HepG2 (cell line): ENCODE results near the gene RIT2. TPM values are rescaled to one million over a fixed set of nuclear protein-coding genes. Genes with fewer than 3 reads are reported as not detected.

Source experiments
- ATAC-seq: fragments of 200-7000 bp; cut with Tn5 transposase; 3 replicates; pipeline ENCODE4 v1.9.1; 2020; ENCODE audit warnings: mild to moderate bottlenecking, moderate library complexity
- BruUV-seq: library from RNA; stranded (reverse); fragments of 400-500 nt; replicated peaks from 2 replicates; lab custom pipeline; 2021; lab: Mats Ljungman, UMichigan
- CTCF ChIA-PET: fragments of 300-600 bp; formaldehyde crosslinking; extraction: SDS; loops from one replicate; lab custom pipeline; 2021; ENCODE audit warnings: low total read pairs, inconsistent platforms, low intra/inter-chr PET ratio; lab: Yijun Ruan, JAX
- POLR2A ChIA-PET: fragments of 350-600 bp; sonication (Branson Sonifier 250); formaldehyde crosslinking; loops from one replicate; lab custom pipeline; 2020; ENCODE audit warnings: antibody characterized with exemption, inconsistent platforms; lab: Yijun Ruan, JAX
- DNase-seq: peaks from one replicate; pipeline ENCODE4 v3.0.0-alpha.2; 2015; ENCODE audit warnings: low spot score
- FAIRE-seq: peaks from 3 replicates; lab custom pipeline; 2011; peaks lifted over from hg19 to GRCh38; lab: Jason Lieb, UNC
- H2AFZ ChIP-seq: one replicate; pipeline ENCODE4 v1.6.1; 2011; ENCODE audit warnings: low read length, inconsistent platforms
- H3K27ac ChIP-seq: fragments of 300-600 bp; 3 replicates; pipeline ENCODE4 v1.8.0; 2011; ENCODE audit warnings: mixed run types, mild to moderate bottlenecking, mixed read lengths, low read length, inconsistent platforms; ENCODE audit not compliant: insufficient read depth; ENCODE audit errors: extremely low read length
- H3K27me3 ChIP-seq, 2 experiments: fragments of 200-600 bp in 1 of 2; 2 replicates in 1 of 2; 3 replicates in 1 of 2; pipeline versions ENCODE4 v1.6.0 to v1.8.0; 2011; ENCODE audit warnings: low read length in 2 of 2, mild to moderate bottlenecking in 2 of 2, moderate library complexity in 2 of 2, inconsistent platforms in 1 of 2; ENCODE audit not compliant: insufficient read depth in 2 of 2, control insufficient read depth in 1 of 2
- H3K36me3 ChIP-seq, 2 experiments: fragments of 200-600 bp in 1 of 2; replicated peaks in 1 of 2; 2 replicates in 1 of 2; 3 replicates in 1 of 2; pipeline versions ENCODE4 v1.5.1 to v1.8.0; 2011; ENCODE audit warnings: low read length in 2 of 2, inconsistent platforms in 1 of 2; ENCODE audit not compliant: insufficient read depth in 2 of 2, control insufficient read depth in 1 of 2
- H3K4me1 ChIP-seq: 2 replicates; pipeline ENCODE4 v1.5.1; 2012; ENCODE audit warnings: low read length, inconsistent platforms; ENCODE audit not compliant: insufficient read depth
- H3K4me2 ChIP-seq: 2 replicates; pipeline ENCODE4 v1.6.0; 2011; ENCODE audit warnings: low read depth, low read length, inconsistent platforms
- H3K4me3 ChIP-seq, 3 experiments: fragments of 200-600 bp in 1 of 3; sonication (generic), shearing (Covaris generic) in 1 of 3; replicated peaks in 1 of 3; 2 replicates each; pipeline ENCODE4 v1.5.1; 2011 to 2016; ENCODE audit warnings: low read length in 3 of 3, inconsistent platforms in 2 of 3, low read depth in 2 of 3, mild to moderate bottlenecking in 2 of 3, control low read depth in 1 of 3, mixed read lengths in 1 of 3; ENCODE audit not compliant: insufficient read depth in 1 of 3
- H3K79me2 ChIP-seq: one replicate; pipeline ENCODE4 v1.6.1; 2011; ENCODE audit warnings: low read length, inconsistent platforms; ENCODE audit not compliant: insufficient read depth
- H3K9ac ChIP-seq: 2 replicates; pipeline ENCODE4 v1.6.0; 2011; ENCODE audit warnings: mild to moderate bottlenecking, low read depth, low read length, inconsistent platforms; ENCODE audit not compliant: insufficient read depth
- H3K9me3 ChIP-seq: 2 replicates; pipeline ENCODE4 v1.5.1; 2012; ENCODE audit warnings: mild to moderate bottlenecking, low read length
- H4K20me1 ChIP-seq: 2 replicates; pipeline ENCODE4 v1.6.0; 2011; ENCODE audit warnings: inconsistent platforms, mild to moderate bottlenecking, low read length, moderate library complexity; ENCODE audit not compliant: insufficient read depth
- PHF8 ChIP-seq: sonication (generic); formaldehyde crosslinking; IDR thresholded peaks from 2 replicates; pipeline ENCODE4 v1.5.0; 2020; ENCODE audit warnings: missing genetic modification reagents
- POLR2G ChIP-seq: fragments of 200-400 bp; formaldehyde crosslinking; IDR thresholded peaks from 2 replicates; pipeline ENCODE4 v1.6.1; 2018; ENCODE audit warnings: mild to moderate bottlenecking, low read depth, low read length, moderate library complexity
- RBAK ChIP-seq: sonication (generic); formaldehyde crosslinking; IDR thresholded peaks from 2 replicates; pipeline ENCODE4 v1.5.1; 2020; ENCODE audit warnings: mild to moderate bottlenecking, missing genetic modification reagents
- WGBS: methylation state at CpG from one replicate; pipeline ENCODE4 v1.1.6; 2017; ENCODE audit warnings: low lambda C conversion rate; 5-methylcytosine and 5-hydroxymethylcytosine counted together
- in situ Hi-C: cut with HindIII; loops from 2 replicates; pipeline ENCODE4 v1.10.0; 2017; ENCODE audit warnings: low pct_unique_long_range_greater_than_20kb; ENCODE audit not compliant: extremely low pct_ligation_motif_present
- intact Hi-C: fragments of 100-400 bp; cut with micrococcal nuclease; formaldehyde crosslinking; loops from one replicate; pipeline ENCODE4 v1.10.0; 2022; ENCODE audit not compliant: unreplicated experiment
- polyA plus RNA-seq, 8 experiments: library from polyadenylated mRNA; depleted of rRNA in 3 of 8; stranded (reverse) in 7 of 8; unstranded in 1 of 8; fragments of >200 nt; fragmentation: Illumina TruSeq in 4 of 8; extraction: Trizol in 4 of 8; gene quantifications; 2 replicates each; pipeline versions ENCODE4 v1.2.1 to v1.2.3, GENCODE V29; 2011 to 2016; ENCODE audit warnings: low read depth in 4 of 8, missing spikeins in 1 of 8, mixed read lengths in 1 of 8; ENCODE audit not compliant: insufficient read depth in 1 of 8
- total RNA-seq, 5 experiments: library from RNA; depleted of rRNA; stranded (reverse); fragments of >200 nt; fragmentation: Illumina TruSeq; extraction: Trizol; gene quantifications; 2 replicates each; pipeline ENCODE4 v1.2.3, GENCODE V29; 2016; ENCODE audit warnings: low read depth in 1 of 5
- TF ChIP-seq, protein P1 (sequence below): IDR thresholded peaks from 2 replicates; pipeline ENCODE4 v1.6.1; 2016; ENCODE audit warnings: low read depth, missing genetic modification reagents, missing compliant biosample characterization

The RIT2 gene
- total and polyA plus RNA-seq, 2 of the 13 experiments (the other 11 are each of a cell fraction or from before 2014, with no cell fraction given) = not detected

DNA sequence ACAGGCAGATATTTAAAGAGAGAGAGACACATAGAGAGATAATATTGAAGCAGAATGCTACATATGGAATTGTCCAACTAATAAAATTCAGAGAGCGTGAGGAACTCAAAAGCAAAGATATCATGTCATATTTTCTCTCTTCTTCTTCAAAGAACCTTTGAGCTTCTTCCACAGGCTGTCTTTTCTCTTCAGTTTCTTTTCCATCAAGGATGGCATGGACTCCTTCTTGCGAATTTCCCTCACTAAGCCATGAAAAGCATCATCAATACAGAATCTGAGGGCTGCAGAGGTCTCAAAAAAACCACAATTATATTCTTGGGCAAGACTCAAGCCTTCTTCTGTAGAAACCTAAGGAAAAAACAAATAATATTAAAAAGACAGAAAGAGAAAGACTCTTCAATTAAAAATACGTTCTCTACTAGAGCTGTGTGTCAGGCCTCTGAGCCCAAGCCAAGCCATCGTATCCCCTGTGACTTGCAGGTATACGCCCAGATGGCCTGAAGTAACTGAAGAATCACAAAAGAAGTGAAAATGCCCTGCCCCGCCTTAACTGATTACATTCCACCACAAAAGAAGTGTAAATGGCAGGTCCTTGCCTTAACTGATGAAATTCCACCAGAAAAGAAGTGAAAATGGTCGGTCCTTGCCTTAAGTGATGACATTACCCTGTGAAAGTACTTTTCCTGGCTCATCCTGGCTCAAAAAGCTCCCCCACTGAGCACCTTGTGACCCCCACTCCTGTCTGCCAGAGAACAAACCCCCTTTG is 371.9 kb downstream of the RIT2 start:
- in situ Hi-C loops (no loop called here), intact Hi-C loops (loop anchor here (10.0 kb wide), 1 partner anchor 629 kb away; no protein-coding TSS in a partner anchor)
- no TSS peak for BruUV-seq
- ATAC-seq (no peak), FAIRE-seq (no peak), DNase-seq (no peak)
- POLR2A ChIA-PET = no interaction called here
- Histone ChIP-seq H4K20me1 (no peaks in the 10 kb centered on the region), H3K36me3 (no peaks in the 10 kb centered on the region), H3K27me3 (no peaks in the 10 kb centered on the region), H3K79me2 (no peaks in the 10 kb centered on the region), H3K4me1 (no peaks in the 10 kb centered on the region), H3K4me3 (no peak overlapping the region), H3K9ac (no peak overlapping the region), H3K27ac (no peak overlapping the region), H2AFZ (no peak overlapping the region), H3K4me2 (no peak overlapping the region), H3K9me3 (no peaks in the 10 kb centered on the region)
- 22% methylated on average over 7 of the region's 7 CpGs for WGBS
- TF ChIP-seq POLR2G (no peak), PHF8 (CRISPR knock-in tag) (no peak), RBAK (CRISPR knock-in tag) (no peak)
- TF ChIP-seq, protein P1, sequence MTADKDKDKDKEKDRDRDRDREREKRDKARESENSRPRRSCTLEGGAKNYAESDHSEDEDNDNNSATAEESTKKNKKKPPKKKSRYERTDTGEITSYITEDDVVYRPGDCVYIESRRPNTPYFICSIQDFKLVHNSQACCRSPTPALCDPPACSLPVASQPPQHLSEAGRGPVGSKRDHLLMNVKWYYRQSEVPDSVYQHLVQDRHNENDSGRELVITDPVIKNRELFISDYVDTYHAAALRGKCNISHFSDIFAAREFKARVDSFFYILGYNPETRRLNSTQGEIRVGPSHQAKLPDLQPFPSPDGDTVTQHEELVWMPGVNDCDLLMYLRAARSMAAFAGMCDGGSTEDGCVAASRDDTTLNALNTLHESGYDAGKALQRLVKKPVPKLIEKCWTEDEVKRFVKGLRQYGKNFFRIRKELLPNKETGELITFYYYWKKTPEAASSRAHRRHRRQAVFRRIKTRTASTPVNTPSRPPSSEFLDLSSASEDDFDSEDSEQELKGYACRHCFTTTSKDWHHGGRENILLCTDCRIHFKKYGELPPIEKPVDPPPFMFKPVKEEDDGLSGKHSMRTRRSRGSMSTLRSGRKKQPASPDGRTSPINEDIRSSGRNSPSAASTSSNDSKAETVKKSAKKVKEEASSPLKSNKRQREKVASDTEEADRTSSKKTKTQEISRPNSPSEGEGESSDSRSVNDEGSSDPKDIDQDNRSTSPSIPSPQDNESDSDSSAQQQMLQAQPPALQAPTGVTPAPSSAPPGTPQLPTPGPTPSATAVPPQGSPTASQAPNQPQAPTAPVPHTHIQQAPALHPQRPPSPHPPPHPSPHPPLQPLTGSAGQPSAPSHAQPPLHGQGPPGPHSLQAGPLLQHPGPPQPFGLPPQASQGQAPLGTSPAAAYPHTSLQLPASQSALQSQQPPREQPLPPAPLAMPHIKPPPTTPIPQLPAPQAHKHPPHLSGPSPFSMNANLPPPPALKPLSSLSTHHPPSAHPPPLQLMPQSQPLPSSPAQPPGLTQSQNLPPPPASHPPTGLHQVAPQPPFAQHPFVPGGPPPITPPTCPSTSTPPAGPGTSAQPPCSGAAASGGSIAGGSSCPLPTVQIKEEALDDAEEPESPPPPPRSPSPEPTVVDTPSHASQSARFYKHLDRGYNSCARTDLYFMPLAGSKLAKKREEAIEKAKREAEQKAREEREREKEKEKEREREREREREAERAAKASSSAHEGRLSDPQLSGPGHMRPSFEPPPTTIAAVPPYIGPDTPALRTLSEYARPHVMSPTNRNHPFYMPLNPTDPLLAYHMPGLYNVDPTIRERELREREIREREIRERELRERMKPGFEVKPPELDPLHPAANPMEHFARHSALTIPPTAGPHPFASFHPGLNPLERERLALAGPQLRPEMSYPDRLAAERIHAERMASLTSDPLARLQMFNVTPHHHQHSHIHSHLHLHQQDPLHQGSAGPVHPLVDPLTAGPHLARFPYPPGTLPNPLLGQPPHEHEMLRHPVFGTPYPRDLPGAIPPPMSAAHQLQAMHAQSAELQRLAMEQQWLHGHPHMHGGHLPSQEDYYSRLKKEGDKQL (CRISPR knock-in tag) = no peak
- CTCF ChIA-PET = no interaction called here
